Duodenal mucosa (tissue), 2 donors: Measurements from ENCODE around the gene PLD5.
"Not testable (repeated sequence)": the region's sequence is repeated elsewhere in the genome, so short reads cannot be mapped to it uniquely, and the experiment has no call there.

Experiments used
- H3K27ac ChIP-seq: one replicate; pipeline ENCODE4 v1.7.0; 2013; ENCODE audit warnings: low read depth, low read length
- H3K27me3 ChIP-seq, 2 donors: one replicate each; pipeline ENCODE4 v1.7.0; 2013; ENCODE audit warnings: low read length in 2 of 2, control low read depth in 1 of 2; ENCODE audit not compliant: insufficient read depth in 2 of 2, control insufficient read depth in 1 of 2
- H3K36me3 ChIP-seq, 2 donors: one replicate each; pipeline ENCODE4 v1.7.0; 2013; ENCODE audit warnings: low read length in 2 of 2, control low read depth in 1 of 2; ENCODE audit not compliant: insufficient read depth in 2 of 2, control insufficient read depth in 1 of 2
- H3K4me1 ChIP-seq, 2 donors: one replicate each; pipeline ENCODE4 v1.7.0; 2013; ENCODE audit warnings: low read length in 2 of 2, control low read depth in 1 of 2; ENCODE audit not compliant: insufficient read depth in 2 of 2, control insufficient read depth in 1 of 2
- H3K4me3 ChIP-seq, 2 donors: one replicate each; pipeline ENCODE4 v1.7.0; 2013; ENCODE audit warnings: low read length in 2 of 2, low read depth in 1 of 2
- H3K9ac ChIP-seq, 2 donors: one replicate each; pipeline ENCODE4 v1.7.0; 2013; ENCODE audit warnings: low read length in 2 of 2, low read depth in 1 of 2
- H3K9me3 ChIP-seq, 2 donors: one replicate each; pipeline ENCODE4 v1.7.0; 2013; ENCODE audit warnings: low read length in 2 of 2, control low read depth in 1 of 2; ENCODE audit not compliant: control insufficient read depth in 1 of 2

The PLD5 gene

DNA sequence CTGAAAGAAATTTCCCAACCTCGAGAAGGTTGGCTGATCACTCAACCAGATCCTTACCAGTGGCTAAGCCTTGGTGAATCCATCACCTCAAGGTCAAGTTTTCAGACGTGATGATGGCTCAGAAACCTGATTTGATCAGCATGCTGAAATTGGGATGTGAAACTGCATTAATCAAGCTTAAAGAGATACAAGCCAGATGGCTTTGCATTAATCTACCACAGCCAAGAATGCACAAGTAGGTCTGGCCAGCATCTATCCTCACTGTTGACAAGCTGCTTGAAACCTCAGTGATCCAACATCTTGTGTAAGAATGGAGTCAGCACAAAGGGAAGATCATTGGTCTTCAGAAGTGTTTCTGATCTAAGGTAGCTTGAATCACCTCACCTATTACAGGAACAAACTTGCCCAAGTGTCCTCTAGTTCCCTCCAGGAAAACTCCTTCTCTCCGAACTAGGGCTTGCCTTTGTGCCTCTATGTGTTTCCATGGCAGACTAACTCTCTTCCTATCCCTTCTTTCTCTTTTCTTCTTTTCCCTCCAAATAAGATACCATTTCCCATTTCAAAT, 210.3 kb downstream of the PLD5 start:
- not testable (repeated sequence) for H3K9ac ChIP-seq, H3K27ac ChIP-seq, H3K4me1 ChIP-seq, H3K36me3 ChIP-seq, H3K9me3 ChIP-seq, H3K27me3 ChIP-seq, H3K4me3 ChIP-seq

DNA sequence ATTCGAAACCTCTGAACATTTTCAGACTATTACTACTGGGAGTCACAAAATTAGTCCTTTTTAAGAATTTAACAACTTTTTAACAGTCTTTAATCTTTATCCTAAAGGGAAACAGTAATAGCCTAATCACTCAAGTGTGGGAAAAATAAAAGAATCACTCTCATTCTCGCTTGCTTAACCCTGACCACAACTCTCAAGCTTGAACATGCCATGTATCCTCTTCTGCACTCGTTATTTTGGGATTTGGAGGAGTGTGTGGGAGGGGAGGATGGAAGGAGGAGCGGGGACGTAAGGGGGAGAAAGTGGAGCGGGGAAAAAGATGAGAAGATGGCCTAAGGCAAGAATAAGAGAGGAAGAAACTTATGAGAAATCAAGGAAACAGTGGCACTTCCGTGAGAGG, 215.8 kb downstream of the PLD5 start:
- H3K4me1 ChIP-seq, H3K4me3 ChIP-seq, H3K27me3 ChIP-seq, H3K9me3 ChIP-seq, H3K9ac ChIP-seq, H3K36me3 ChIP-seq, H3K27ac ChIP-seq: not testable (repeated sequence)

DNA sequence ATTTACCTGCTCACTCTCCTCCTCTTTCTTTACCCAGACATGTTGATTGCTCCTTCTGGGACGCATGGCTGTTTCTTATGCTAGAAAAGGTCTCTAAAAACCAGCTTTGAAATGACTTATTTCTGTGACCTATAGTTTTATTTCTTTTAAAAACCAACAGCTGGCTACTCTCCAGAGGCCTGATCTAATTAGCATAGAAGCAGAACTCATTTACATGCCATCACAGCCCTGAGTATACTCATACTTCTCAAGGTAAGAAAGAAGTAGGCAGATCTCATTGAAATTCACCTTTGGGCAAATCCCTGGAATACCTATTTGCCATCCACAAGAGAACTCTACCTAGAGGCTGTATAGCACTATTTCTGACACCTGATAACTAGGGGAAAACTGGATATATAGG, 230.7 kb downstream of the PLD5 start:
- H3K4me1 ChIP-seq, H3K36me3 ChIP-seq, H3K27ac ChIP-seq, H3K9me3 ChIP-seq, H3K4me3 ChIP-seq, H3K9ac ChIP-seq, H3K27me3 ChIP-seq: not testable (repeated sequence)

DNA sequence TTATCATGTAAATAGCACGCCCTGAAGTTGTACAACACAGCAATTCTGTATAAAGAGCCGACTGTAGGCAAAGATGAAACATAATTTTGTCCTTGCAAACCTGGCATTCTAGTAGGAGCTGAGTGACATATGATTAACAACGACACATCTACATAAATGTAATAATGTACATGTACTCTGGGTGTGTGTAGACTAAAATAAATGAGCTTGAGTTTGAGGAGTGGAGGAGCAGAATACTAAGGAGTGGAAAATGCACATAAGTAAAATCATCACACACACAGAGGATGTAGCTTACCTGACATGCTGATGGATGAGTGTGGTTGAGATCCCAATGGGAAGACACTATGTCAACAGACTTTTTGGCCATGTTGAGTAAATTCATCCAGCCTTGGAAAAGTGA, 236.4 kb downstream of the PLD5 start:
- H3K27ac ChIP-seq, H3K9me3 ChIP-seq, H3K36me3 ChIP-seq, H3K9ac ChIP-seq, H3K27me3 ChIP-seq, H3K4me3 ChIP-seq, H3K4me1 ChIP-seq: not testable (repeated sequence)

DNA sequence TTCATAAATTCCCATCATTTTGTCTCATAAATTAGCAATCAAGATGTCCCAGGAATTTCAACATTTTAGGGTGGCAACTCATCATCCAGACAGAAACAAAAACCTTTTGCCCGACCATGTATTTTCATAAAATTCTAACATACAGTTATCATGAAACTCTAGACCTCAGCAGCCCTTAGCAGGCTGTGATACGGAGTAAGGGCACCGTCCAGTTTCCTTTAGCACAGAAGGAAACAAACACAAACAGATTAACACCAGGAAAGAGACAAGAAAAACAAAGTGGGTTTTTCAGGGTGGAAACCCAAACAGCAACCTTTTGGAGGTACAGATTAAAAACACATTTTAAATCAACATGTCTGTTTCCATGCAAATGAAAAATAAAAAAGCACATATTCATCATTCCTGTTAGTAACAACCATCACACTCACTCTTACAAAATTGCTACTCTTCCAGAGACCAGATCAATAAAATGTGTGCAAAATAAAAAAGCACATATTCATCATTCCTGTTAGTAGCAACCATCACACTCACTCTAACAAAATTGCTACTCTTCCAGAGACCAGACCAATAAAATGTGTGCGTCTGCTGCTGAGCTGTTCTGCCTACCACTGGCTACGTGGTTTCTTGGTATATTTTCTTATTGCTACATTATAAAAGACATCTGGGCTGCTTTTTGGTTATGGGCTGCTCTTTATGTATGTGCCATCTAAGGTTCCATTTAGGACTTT, 241.6 kb downstream of the PLD5 start:
- H3K36me3 ChIP-seq, H3K4me1 ChIP-seq: not testable (repeated sequence)

DNA sequence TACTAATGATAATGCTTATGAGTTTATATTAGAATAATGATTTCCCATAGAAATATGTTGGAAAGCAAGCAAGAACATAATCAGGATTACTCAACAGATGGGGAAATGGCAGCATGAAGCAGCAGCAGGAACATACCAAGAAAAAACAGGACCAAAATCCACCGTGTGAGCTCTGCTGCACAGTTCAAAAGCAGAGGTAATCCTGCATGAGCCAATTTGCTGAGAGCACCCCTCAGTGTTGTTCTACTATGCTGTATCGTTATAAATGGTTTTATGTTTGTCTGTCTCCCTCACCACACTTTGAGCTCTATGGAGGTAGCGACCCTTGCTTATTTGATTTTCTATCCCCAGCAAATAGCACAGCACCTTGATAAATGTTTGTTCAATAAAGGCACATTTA, 246.1 kb downstream of the PLD5 start:
- not testable (repeated sequence) for H3K9ac ChIP-seq, H3K4me3 ChIP-seq, H3K36me3 ChIP-seq, H3K9me3 ChIP-seq, H3K4me1 ChIP-seq, H3K27ac ChIP-seq, H3K27me3 ChIP-seq

More for the DNA sequence above, 241.6 kb downstream of the PLD5 start:
- H3K9ac ChIP-seq, H3K4me3 ChIP-seq, H3K9me3 ChIP-seq, H3K27ac ChIP-seq, H3K27me3 ChIP-seq: not testable (repeated sequence)

DNA sequence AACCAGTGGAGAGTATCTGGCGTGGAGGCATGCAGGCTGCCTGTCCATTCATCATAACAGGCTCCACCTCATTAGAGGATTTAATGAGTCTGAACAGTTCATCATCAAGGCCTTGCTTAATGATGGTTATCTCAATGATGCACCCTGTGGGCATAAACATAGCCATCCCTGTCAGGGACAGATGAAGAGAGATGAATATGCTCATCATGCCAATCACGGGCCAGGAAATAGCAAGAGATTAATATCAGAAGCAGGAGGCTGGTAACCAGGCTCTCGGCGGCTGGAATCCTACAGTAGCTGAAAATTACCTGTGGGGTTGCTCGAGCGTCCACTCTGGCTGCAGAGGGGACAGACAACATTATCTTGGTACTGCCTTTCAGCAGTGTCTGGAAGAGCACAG, 247.7 kb downstream of the PLD5 start:
- H3K27me3 ChIP-seq, H3K36me3 ChIP-seq, H3K9ac ChIP-seq, H3K9me3 ChIP-seq, H3K4me1 ChIP-seq, H3K4me3 ChIP-seq, H3K27ac ChIP-seq: not testable (repeated sequence)

DNA sequence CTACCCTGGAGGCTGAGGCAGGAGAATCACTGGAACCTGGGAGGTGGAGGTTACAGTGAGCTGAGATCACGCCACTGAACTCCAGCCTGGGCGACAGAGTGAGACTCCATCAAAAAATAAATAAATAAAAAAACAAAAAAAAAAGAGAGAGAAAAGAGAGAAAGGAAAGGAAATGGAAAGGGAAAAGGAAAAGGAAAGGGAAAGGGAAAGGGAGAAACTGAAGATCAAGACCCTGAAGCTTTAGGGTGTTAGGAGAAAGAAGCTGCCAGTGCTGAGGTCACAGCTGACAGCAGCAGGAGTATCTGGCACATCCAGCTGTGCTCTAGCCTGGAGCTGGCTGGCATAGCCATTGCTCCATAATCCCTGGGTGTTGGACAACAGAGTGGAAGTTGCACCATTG, 257.5 kb downstream of the PLD5 start:
- H3K9me3 ChIP-seq, H3K36me3 ChIP-seq, H3K4me3 ChIP-seq, H3K4me1 ChIP-seq, H3K9ac ChIP-seq, H3K27ac ChIP-seq, H3K27me3 ChIP-seq: not testable (repeated sequence)

DNA sequence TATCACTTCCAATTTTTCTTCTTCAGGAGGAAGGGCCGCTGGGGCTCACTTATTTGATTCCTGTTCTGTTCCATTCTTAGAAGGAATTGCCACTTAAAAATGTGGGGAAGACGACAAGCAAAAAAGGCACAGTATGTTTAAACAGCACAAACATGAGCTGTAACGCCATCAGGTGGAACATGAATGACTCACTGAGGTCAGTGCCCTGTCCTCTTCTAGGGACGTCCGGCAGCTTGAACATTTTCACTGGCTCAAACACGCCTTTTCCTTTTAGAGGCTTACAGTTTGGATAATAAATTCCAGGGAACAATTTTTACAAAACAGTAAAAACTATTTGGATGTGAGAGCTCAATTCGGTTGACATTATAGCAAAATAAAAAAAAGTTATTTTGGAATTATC, 260.1 kb downstream of the PLD5 start:
- H3K36me3 ChIP-seq, H3K4me3 ChIP-seq, H3K27ac ChIP-seq, H3K9me3 ChIP-seq, H3K27me3 ChIP-seq, H3K9ac ChIP-seq, H3K4me1 ChIP-seq: not testable (repeated sequence)

DNA sequence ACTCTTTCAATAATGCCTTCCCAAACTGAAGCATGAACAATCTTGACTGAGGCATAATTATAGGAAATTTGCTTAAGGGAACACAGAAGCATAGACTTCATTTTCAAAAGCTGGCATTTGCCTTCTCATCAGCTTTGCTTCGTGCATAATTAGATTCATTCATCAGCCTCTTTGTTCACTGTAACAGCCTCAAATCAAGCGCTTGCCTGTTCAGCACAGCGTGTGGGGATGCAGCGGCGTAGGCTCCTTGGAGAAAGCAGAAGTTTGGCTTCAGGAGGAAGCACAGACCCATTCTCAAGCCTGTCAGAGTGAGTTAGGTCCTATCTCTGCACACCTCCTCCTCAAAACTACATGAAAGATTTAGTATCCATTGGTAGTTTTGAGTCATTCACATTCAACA, 279.2 kb downstream of the PLD5 start:
- Histone ChIP-seq H3K27ac (no peak overlapping the region), H3K9me3 (no peaks in the 10 kb centered on the region), H3K4me1 (no peaks in the 10 kb centered on the region), H3K36me3 (no peaks in the 10 kb centered on the region), H3K27me3 (no peaks in the 10 kb centered on the region), H3K9ac (no peak overlapping the region), H3K4me3 (no peak overlapping the region)

DNA sequence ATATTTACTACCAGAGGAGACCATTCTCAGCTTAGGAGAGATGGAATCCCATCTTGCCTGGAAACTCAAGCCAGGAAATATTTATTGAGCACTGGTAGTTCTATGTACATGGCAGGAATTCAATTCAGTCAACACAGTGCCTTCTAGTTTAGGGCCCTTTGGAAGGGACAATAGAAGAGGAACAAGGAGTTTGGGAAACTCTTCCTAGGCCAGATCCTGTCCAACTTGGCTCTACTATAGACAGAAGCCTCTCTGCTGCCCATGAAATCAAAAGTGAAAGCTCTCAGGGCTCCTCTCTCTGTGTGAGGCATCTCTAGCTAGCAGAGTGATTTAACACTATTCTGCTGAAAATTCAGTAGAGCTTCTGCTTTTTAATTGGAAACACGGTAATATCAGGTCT, 281.0 kb downstream of the PLD5 start:
- Histone ChIP-seq H3K9ac (no peak overlapping the region), H3K4me1 (no peaks in the 10 kb centered on the region), H3K27me3 (no peaks in the 10 kb centered on the region), H3K27ac (no peak overlapping the region), H3K4me3 (no peak overlapping the region), H3K9me3 (no peaks in the 10 kb centered on the region), H3K36me3 (no peaks in the 10 kb centered on the region)
